A549 treated with Hydrocortisone at 1 μM for 4 hours (cell line): ENCODE results near the gene DYSF. TPM values are rescaled to one million over a fixed set of nuclear protein-coding genes. Genes with fewer than 3 reads are reported as not detected.

Experiments used
- total RNA-seq: library from RNA; stranded (reverse); fragments of 200-300 nt; extraction: Qiagen RNA extraction; gene quantifications from 5 replicates; pipeline ENCODE4 v1.2.3, GENCODE V29; 2022

Gene DYSF
- 0.53 to 0.99 TPM (median 0.56 TPM) in 5 replicates for total RNA-seq

DNA sequence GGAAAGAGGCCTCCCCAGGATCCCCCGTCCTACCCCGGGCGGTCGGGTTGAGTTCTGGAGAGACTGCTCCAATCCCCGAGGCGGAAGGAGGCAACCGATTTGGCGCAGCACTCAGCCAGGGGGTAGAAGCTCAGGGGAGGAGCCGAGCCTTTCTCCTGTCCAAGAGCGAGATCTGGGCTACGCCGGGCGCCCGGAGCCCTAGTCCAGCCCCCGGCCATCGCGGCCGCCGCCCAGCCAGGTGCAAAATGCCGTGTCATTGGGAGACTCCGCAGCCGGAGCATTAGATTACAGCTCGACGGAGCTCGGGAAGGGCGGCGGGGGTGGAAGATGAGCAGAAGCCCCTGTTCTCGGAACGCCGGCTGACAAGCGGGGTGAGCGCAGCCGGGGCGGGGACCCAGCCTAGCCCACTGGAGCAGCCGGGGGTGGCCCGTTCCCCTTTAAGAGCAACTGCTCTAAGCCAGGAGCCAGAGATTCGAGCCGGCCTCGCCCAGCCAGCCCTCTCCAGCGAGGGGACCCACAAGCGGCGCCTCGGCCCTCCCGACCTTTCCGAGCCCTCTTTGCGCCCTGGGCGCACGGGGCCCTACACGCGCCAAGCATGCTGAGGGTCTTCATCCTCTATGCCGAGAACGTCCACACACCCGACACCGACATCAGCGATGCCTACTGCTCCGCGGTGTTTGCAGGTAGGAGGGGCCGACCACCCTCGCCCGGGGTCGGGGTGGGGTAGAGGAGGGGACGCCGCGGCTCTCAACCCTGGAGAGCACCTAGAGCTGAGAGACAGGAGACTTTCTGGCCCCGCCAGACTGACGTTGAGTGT, at the start of gene DYSF:
Gene DYSF, plus strand, starts transcription at position 158 of the 817 bp plus-strand sequence.

Other genes starting within 250 kb of the DYSF start
- gene PAIP2B, start 226.5 kb upstream of the DYSF start, total RNA-seq, result 0.22 to 0.31 TPM (median 0.27 TPM) in 5 replicates
- gene ZNF638, start 121.8 kb upstream of the DYSF start, total RNA-seq, result 54.5 to 85.1 TPM (median 62.1 TPM) in 5 replicates